GM19025 (cell line): ENCODE measurements around the gene PLCL2.
"Not testable (repeated sequence)": the region's sequence is repeated elsewhere in the genome, so short reads cannot be mapped to it uniquely, and the experiment has no call there.

ENCODE experiments used
- ATAC-seq: cut with Tn5 transposase; IDR thresholded peaks from one replicate; pipeline ENCODE4 v1.9.1; 2021; ENCODE audit warnings: mild to moderate bottlenecking, low read depth, moderate library complexity; ENCODE audit not compliant: unreplicated experiment

Gene PLCL2

GRCh38 chr3:16950282-16950681 is 65.5 kb downstream of the PLCL2 start:
- ATAC-seq = no peak

GRCh38 chr3:16950845-16951244 is 66.1 kb downstream of the PLCL2 start:
- ATAC-seq = no peak

GRCh38 chr3:16957852-16958251 is 73.1 kb downstream of the PLCL2 start:
- ATAC-seq = not testable (repeated sequence)

GRCh38 chr3:16960125-16960524 is 75.4 kb downstream of the PLCL2 start:
- ATAC-seq = no peak

- no peak for ATAC-seq
Observed at GRCh38 chr3:16961621-16962205, 77.0 kb downstream of the PLCL2 start.

- ATAC-seq = no peak
Observed at GRCh38 chr3:16975083-16975482, 90.3 kb downstream of the PLCL2 start.

GRCh38 chr3:16978234-16978920 is 93.6 kb downstream of the PLCL2 start:
- ATAC-seq = no peak

GRCh38 chr3:16978921-16979271 is 94.1 kb downstream of the PLCL2 start:
- no peak for ATAC-seq

- not testable (repeated sequence) for ATAC-seq
Observed at GRCh38 chr3:16979769-16980515, 95.2 kb downstream of the PLCL2 start.

- not testable (repeated sequence) for ATAC-seq
Observed at GRCh38 chr3:16980526-16980925, 95.8 kb downstream of the PLCL2 start.

GRCh38 chr3:16982460-16982859 is 97.7 kb downstream of the PLCL2 start:
- no peak for ATAC-seq

- ATAC-seq = no peak
Observed at GRCh38 chr3:16985608-16986007, 100.9 kb downstream of the PLCL2 start.

- no peak for ATAC-seq
Observed at GRCh38 chr3:16987141-16987540, 102.4 kb downstream of the PLCL2 start.

GRCh38 chr3:16990163-16990562 is 105.4 kb downstream of the PLCL2 start:
- no peak for ATAC-seq

GRCh38 chr3:16992198-16992597 is 107.4 kb downstream of the PLCL2 start:
- ATAC-seq = no peak

- ATAC-seq = no peak
Observed at GRCh38 chr3:16993227-16993626, 108.5 kb downstream of the PLCL2 start.

GRCh38 chr3:16994854-16995525 is 110.2 kb downstream of the PLCL2 start:
- ATAC-seq = no peak

GRCh38 chr3:16995601-16996000 is 110.8 kb downstream of the PLCL2 start:
- ATAC-seq = no peak

- no peak for ATAC-seq
Observed at GRCh38 chr3:16998236-16998923, 113.6 kb downstream of the PLCL2 start.

GRCh38 chr3:16999161-16999560 is 114.4 kb downstream of the PLCL2 start:
- ATAC-seq = no peak

GRCh38 chr3:16999871-17000270 is 115.1 kb downstream of the PLCL2 start:
- ATAC-seq = no peak
